DLD1 (cell line): Measurements from ENCODE around the gene ZC3HAV1.
"Not testable (repeated sequence)": the region's sequence is repeated elsewhere in the genome, so short reads cannot be mapped to it uniquely, and the experiment has no call there.

ENCODE experiments used
- in situ Hi-C: cut with HindIII; loops from 2 replicates; pipeline ENCODE4 v1.10.0; 2017; ENCODE audit warnings: low sequenced_read_pairs

ZC3HAV1 gene

GRCh38 chr7:139109188-139109982 is at the start of gene ZC3HAV1:
Gene ZC3HAV1 (minus strand): TSS chr7:139109720. CDS start chr7:139109331, 389 bp downstream.
- in situ Hi-C loops, result no loop called here

DNA sequence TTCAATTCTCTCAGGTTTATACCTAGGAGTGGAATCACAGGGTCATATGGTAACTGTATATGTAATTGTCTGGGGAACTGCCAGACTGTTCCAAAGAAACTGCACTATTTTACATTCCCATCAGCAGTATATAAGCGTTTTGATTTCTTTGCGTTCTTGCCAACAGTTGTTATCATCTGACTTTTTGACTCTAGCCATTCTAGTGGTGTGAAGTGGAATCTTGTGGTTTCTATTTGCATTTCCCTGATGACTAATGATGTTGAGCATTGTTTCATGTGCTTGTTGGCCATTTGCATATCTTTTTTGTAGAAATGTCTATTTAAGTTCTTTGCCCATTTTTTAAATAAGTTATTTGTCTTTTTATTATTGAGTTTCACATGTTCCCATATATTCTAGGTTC is 44.3 kb upstream of the ZC3HAV1 start:
- in situ Hi-C loops, result no loop called here

GRCh38 chr7:139152149-139152548 is 42.6 kb upstream of the ZC3HAV1 start:
- in situ Hi-C loops, result no loop called here

GRCh38 chr7:139139150-139139549 is 29.6 kb upstream of the ZC3HAV1 start:
- in situ Hi-C loops, result no loop called here

GRCh38 chr7:139133335-139134139 is 24.0 kb upstream of the ZC3HAV1 start:
- in situ Hi-C loops, result no loop called here

- in situ Hi-C loops, result no loop called here
Observed at GRCh38 chr7:139132887-139133286, 23.4 kb upstream of the ZC3HAV1 start.

DNA sequence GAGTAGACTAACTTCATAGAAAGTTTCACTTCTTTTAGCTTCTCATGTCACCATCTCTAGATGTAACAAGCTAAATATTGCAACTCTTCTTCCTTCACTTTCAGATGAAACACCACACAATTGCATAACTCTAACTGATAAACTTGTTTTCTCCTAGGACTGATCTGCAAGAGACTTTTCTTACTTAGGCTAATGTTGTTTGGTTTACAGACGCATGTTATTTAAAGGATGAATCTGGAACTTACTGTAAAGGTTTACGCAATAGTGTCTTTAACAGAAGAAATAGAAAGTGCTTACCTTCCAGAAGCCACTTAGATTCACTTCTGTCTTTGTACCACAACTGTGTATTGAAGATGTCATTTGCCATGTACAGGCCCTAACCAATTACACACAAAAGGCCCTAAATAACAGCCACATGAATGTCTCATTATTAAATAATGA is 22.1 kb upstream of the ZC3HAV1 start:
- in situ Hi-C loops, result no loop called here

- in situ Hi-C loops, result not testable (repeated sequence)
Observed at GRCh38 chr7:139129814-139130213, 20.3 kb upstream of the ZC3HAV1 start.

- in situ Hi-C loops, result no loop called here
Observed at GRCh38 chr7:139127648-139128047, 18.1 kb upstream of the ZC3HAV1 start.

DNA sequence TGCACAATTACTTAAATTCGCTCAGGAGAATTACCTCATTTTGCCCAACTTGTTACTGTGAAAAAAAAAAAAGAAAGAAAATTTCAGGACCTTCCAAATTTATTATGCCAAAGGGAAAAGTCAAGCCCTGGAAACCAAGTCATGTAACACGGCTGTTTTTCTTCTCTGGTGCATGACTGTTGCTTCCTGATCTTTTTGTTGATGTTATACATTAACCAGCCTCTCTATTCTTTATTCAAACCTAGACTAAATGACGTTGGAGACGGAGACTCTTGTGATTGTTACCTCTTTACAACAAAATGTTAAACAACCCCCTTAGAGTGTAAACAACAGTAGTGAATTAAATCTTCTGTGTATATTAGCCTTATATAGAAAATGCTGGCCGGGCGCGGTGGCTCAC is 16.1 kb upstream of the ZC3HAV1 start:
- in situ Hi-C loops, result no loop called here

- in situ Hi-C loops, result not testable (repeated sequence)
Observed at GRCh38 chr7:139124995-139125394, 15.5 kb upstream of the ZC3HAV1 start.

- in situ Hi-C loops, result no loop called here
Observed at GRCh38 chr7:139124084-139124914, 14.8 kb upstream of the ZC3HAV1 start.

DNA sequence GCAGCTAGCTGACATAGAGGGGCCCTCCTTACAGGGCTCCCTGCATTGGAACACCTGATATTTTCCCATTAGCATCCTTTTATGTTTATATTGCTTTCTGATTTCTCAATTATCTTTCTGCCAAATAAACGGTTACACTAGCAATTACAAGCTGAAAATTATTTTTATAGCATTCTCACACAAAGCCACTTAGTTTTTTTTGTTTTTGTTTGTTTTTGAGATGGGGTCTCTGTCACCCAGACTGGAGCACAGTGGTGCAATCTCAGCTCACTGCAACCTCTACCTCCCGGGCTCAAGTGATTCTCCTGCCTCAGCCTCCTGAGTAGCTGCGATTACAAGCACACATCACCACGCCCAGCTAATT is 9.9 kb upstream of the ZC3HAV1 start:
- in situ Hi-C loops, result no loop called here

GRCh38 chr7:139118805-139119485 is 9.4 kb upstream of the ZC3HAV1 start:
- in situ Hi-C loops, result no loop called here

- in situ Hi-C loops, result no loop called here
Observed at GRCh38 chr7:139118234-139118804, 8.8 kb upstream of the ZC3HAV1 start.

DNA sequence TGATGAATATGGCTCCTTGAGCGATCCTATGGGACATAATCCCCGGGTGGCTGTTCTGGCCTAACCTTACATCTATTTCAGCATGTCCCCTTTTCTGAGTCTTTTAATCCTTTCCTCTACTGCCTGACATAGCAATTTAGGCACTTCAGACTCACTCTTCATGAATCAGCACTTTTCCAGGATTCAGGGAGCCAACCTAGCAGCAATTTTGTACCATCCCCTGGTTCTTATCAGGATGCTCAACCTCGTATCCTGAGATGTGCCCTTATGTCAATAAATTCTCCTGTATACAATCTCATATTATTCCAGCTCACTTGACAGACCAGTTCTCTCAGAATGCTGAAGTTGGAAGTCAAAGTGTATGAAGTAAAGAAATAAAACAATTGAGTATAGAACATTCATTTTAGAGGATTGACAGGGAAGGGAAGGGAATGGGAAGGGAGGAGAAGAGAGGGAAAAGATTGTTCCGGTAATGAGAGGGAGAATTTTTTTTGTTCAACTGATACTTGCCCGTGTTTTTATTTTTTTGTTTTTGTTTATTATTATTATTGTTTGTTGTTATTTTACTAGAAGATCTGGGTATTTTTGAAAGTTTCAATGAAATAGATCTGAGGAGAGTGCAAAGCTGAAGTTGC is 8.2 kb upstream of the ZC3HAV1 start:
- in situ Hi-C loops, result no loop called here

DNA sequence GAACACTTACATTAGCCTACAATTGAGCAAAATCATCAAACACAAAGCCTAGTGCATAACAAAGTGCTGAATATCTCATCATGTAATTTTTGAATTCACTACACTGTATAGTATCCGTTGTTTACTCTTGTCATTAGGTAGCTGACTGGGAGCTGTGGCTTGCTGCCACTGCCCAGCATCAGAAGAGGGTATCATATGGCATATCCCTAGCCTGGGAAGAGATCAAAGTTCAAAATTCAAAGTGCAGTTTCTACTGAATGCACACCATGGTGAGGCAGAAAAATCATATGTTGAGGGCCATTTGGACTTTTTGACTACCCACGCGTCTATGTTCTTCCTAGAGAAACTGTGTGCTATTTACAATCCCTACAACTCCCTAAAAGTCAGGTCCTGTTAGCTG is 7.5 kb upstream of the ZC3HAV1 start:
- in situ Hi-C loops, result no loop called here

DNA sequence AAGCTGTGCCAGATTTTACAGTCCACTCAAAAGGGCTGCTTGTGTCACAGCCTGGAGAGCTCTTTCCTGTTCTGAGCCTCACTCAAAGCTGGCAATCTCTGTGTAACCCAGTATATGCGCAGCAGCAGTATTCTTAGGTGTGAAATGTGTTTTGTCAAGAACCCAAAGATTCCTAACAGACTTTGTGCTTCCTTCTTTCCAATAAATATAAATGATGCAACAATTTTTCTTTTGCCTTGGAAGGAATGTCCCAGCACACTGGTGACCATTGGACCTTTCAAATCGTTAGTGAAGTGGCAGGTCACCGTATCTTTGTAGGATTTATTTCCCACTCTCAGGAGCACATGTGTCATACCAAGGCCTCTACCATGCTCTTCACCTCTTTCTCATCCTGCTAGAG is 5.6 kb upstream of the ZC3HAV1 start:
- in situ Hi-C loops, result no loop called here

DNA sequence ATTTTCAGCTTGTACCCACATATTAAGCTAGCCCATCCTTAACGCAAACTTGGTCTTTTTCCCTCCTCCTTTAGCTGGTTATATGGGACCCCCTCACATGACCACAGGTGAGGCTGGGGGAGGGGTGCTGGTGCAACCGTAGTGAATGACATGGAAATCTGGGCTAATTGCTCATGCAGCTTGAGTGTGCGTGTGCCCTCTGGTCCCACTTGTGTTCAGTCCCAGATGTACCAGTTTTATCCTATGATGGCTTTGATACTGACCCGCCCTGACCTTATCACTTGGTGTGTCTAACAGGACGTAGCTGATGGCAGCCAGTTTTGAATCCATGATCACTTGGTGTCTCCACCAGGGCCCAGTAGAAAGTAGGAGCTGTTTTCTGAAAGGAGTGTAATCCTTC is 5.1 kb upstream of the ZC3HAV1 start:
- in situ Hi-C loops, result no loop called here

DNA sequence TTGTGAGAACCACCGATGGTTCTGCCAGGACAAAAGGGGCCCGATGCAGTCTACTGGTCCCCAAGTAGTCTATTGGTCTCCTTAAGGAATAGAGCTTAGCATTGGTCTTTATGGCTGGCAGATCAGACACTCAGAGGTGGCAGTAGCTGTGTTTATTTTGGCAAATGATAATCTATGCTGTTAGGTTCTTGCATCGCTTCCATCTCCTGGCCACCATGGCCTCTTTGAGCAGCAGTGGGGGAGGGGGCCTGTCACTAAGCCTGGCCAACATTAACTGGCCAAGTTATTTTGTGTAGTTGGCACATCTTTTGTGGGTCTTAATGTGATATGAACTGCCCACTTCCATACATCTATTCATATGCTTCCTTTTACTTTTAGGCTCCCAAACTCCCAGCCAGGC is 4.5 kb upstream of the ZC3HAV1 start:
- in situ Hi-C loops, result no loop called here
